GM12892 (cell line): Measurements from ENCODE around the gene AQP6.

ENCODE experiments used
- DNase-seq: peaks from one replicate; pipeline ENCODE4 v3.0.0; 2011; ENCODE audit not compliant: insufficient read length
- FAIRE-seq: peaks from 2 replicates; lab custom pipeline; 2011; peaks lifted over from hg19 to GRCh38; lab: Jason Lieb, UNC
- POLR2A ChIP-seq: IDR thresholded peaks from 2 replicates; pipeline ENCODE4 v1.6.1; 2011; ENCODE audit warnings: low read depth, low read length, control low read depth
- POLR2AphosphoS5 ChIP-seq: IDR thresholded peaks from 2 replicates; pipeline ENCODE4 v1.6.1; 2011; ENCODE audit warnings: low read depth, low read length, control low read depth
- TAF1 ChIP-seq: IDR thresholded peaks from 2 replicates; pipeline ENCODE4 v1.6.1; 2011; ENCODE audit warnings: low read depth, mild to moderate bottlenecking, control low read depth, low read length, borderline replicate concordance

The AQP6 gene

DNA sequence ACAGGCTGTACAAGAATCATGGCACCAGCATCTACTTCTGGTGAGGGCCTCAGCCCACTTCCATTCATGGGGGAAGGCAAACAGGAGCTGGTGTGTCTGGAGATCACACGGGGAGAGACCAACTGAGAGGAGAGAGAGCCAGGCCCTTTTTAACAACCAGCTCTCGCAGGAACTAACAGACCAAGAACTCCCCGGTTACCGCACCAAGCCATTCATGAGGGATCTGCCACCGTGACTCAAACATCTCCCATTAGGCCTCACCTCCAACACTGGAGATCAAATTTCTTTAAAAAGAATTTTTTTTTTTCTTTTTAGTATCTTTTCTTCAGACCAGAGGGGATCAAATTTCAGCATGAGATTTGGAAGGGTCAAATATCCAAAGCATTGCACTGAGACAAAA lies 39.0 kb upstream of the AQP6 start:
- FAIRE-seq (no peak), DNase-seq (no peak)

DNA sequence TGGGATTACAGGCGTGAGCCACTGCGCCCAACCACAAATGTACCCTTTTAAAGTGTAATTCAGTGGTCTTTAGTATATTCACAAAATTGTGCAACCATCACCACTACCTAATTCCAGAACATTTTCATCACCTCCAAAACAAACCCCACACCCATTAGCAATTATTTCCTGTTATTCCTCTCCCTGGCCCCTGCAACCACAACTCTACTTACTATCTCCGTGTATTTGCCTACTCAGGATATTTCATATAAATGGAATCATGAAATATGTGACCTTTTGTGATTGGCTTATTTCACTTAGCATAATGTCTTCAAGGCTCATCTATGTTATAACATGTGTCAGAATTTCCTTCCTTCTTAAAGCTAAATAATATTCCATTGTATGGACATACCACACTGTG lies 38.2 kb upstream of the AQP6 start:
- DNase-seq (no peak), FAIRE-seq (no peak)
- no peak for TF ChIP-seq POLR2AphosphoS5
- no peak for TF ChIP-seq TAF1
- TF ChIP-seq POLR2A, result no peak

More for the DNA sequence above, 39.0 kb upstream of the AQP6 start:
- TF ChIP-seq POLR2A, result no peak
- no peak for TF ChIP-seq POLR2AphosphoS5
- no peak for TF ChIP-seq TAF1

DNA sequence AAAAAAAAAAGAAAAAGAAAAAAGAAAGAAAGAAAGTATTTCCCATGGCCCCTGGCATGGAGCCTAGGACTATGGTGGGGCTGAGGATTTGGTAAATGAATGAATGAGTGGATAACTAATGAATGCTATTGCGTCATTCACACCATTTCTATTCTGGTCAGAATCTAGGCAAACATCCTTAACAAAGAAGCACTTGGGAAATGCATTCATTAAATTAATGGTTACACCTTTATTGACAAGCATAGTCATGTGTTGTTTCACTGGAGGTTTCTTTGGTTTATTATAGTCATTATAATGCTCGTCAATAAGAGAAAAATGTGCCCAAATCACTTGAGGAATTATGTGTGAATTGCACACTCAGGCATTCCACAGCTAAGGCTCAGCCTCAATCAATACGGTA lies 35.8 kb upstream of the AQP6 start:
- no peak for FAIRE-seq
- no peak for DNase-seq
- TF ChIP-seq TAF1, result no peak
- no peak for TF ChIP-seq POLR2AphosphoS5
- no peak for TF ChIP-seq POLR2A

DNA sequence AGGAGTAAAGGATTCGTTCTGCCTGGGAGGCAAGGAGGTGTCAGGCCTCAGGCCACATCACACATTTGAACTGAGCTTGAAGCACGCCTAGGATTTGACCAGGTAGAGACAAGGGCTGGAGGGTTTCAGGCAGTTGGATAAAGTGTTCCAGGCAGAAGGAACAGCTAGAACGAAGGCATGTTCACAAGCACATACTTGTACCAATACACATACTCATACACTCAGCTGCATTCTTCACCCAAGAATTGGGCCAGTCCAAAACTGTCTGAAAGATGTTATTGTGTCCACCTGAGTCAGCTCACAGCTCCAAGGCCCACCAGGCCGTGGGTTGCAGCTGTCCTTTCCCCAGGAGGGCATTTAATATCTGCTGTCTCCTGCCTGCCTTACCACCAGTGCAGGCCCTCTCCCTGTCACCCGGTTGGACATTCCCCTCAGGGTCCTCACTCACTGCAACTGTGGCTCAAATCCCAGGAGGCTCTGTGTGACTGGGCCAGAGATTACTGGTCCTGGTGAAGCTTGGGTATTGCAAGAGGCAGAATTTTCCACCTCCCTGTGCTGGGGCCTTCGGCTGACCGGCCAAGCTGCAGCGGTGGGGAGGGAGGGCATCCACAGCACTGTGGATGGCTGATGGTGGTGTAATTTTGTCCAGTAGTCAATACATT lies 35.0 kb upstream of the AQP6 start:
- FAIRE-seq, result no peak

DNA sequence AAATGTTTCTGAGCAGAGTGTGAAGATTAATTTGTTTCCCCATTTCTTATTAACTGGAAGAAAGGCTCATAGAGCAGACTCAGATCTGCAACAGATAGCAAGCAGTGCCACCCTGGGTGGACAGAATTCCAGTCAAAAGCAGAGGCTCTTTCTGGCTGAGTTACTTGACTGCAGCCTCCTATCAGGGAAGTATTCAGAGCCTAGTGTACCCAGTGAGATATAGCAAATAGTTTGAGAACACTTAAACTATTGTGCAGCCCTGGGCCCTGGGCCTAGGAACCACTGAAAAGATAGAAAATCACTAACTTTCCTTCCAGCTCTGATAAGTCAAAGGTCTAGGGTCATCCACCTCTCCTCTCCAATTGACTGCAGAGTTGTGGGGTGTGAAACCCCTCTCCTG lies 33.4 kb upstream of the AQP6 start:
- TF ChIP-seq POLR2A, result no peak
- FAIRE-seq (no peak), DNase-seq (no peak)

More for the DNA sequence above, 35.0 kb upstream of the AQP6 start:
- TF ChIP-seq POLR2AphosphoS5 (no peak), POLR2A (no peak), TAF1 (no peak)
- no peak for DNase-seq

DNA sequence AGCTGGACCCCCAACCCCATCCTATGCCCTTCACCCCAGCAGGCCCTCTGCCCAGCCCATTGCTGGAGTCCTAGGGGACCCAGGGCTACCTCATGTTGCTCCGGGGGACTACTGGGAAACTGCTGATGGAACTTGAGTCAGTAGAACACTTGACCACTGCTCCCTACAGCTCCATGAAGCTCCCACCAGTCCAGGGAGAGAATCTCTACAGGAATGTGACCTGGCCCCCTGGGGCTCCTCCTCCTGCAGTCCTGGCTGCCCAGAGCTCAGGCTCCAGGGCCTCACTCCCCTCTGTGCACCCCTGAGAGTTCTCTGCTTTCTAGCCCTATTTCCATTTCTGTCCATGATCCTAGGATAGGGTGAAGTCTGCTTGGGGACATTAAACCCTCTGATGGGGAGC lies 33.0 kb upstream of the AQP6 start:
- TF ChIP-seq TAF1 (no peak), POLR2A (no peak), POLR2AphosphoS5 (no peak)
- no peak for FAIRE-seq
- no peak for DNase-seq

DNA sequence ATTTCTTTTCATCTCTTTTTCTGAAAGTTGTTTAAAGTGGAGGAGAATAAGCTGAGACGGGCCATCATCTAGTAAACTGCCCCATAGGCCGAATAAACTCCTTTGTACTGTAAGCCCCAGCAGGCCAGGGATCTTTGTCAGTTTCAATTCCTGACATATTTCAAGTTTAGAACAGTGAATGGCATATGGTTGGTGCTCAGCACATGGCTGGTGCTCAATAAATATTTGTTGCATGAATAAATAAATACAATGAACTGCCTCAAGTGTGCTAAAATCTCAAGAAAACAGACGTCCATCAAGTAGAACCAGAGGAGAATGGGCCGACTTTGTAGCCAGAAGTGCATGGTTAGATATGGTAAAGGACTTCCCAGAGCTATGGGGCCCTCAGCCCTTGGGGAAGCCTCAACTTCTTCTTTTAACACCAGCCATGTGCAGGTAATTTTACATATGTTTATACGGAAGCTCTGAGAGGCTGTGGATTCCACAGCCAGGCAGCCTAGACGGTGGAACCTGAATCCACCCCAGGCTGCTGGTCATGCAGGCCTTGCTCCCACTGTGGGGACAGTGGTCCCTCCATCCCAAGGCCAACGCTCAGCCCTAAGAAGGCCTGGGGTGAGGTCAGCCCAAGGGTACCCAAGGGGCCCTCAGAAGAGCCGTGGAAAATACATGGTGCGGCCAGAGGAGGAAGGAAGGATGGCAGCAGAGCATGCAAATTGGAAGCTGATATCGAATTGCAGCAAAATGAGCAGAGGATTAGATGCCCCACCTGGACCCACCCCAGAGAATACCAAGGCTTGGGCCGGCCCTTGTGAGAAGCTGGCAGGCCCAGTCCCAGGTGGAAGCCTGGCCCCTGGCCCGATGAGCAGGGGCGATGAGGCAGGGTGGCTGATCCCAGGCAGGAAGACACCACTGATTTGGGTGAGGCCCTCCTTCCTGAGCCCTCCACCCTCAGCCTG lies 30.9 kb upstream of the AQP6 start:
- no peak for TF ChIP-seq POLR2A
- no peak for DNase-seq
- no peak for FAIRE-seq

DNA sequence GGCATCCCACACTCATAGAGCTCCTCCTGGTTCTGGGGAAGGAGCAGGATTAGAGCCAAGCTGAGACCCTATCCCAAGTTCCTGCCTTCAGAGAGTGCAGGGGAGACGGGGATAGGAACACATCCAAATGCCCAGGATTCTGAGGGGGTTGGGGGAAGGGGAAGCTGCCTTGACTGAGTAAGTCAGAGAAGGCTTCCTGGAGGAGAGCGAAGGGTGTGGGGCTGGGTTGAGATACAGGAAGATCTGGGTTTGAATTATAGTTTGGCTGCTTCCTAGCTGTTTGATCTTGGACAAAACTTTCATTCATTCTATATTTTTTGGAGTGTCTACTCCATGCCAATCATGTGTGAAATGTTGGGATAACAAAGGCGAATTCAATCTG lies 30.2 kb upstream of the AQP6 start:
- FAIRE-seq (no peak), DNase-seq (no peak)
- no peak for TF ChIP-seq TAF1
- TF ChIP-seq POLR2AphosphoS5, result no peak
- no peak for TF ChIP-seq POLR2A

DNA sequence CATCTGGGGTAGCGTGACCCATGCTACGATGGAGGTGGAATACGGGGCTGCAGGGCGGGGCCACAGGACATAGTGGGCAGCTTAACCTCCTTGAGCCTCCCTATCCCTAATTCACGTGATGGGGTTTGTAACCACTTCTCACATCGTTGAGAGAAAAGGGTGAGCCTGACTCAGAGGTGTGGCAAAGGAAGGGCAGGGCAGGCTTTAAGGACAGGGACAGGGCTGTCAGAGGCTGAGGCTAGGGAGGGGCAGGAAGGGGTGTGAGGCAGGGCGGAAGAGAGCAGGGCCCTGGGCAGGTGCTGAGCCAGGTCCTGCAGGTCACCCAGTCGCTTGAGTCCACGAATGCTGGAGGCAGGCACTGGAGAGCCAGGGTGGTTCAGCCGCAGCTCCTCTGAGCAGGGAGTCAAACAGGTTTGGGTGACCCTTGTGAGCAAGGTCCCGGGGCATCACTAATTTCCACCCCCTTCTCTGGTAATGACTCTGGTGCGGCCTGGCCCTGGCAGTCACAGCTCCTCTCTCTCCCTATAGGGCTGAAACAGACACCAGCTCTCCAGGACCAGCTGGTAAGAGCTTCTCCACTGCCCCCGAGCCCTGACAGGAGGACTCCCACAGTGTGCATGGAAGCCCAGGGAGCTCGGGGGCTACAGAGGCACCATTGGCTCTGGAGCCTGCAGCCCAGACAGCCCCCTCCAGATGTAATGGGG lies 29.7 kb upstream of the AQP6 start:
- no peak for FAIRE-seq
- TF ChIP-seq POLR2AphosphoS5 (no peak), TAF1 (no peak), POLR2A (no peak)

DNA sequence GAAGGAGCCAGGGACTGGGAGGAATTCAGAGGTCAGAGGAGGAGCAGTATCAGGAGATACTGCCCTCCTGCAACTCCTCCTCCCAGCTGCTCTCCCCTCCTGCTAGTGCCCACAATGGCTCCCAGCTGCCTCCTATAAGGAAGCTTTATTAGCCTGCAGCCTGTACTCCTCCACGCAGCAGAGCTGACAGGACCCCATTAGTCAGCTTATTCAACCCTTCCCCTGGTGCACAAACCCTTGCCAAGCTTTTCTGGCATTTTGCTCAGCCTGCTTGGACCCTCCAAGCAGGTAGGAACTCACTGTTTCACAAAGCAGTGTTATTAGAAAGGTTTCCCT lies 29.2 kb upstream of the AQP6 start:
- FAIRE-seq (no peak), DNase-seq (no peak)
- TF ChIP-seq POLR2AphosphoS5, result no peak
- no peak for TF ChIP-seq TAF1
- no peak for TF ChIP-seq POLR2A

More for the DNA sequence above, 29.7 kb upstream of the AQP6 start:
- no peak for DNase-seq

DNA sequence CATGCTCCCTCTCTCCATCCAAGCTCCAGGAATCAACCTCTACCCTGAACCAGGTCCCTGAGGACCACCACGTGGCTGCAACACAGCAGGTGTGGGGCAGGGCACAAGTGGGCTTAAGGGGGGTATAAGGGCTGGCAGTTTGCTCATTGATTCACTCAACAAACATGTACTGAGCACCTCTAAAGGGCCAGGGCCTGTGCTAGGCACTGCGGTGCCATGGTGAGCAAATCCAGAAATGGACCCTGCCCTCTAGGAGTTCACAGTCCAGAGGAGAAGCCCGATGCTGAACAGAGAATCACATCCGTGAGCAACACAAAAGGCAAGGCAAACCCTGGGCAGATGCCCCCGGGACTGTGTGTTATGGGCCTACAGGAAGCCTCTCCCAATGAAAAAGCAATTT lies 28.7 kb upstream of the AQP6 start:
- FAIRE-seq, result no peak
- TF ChIP-seq TAF1 (no peak), POLR2AphosphoS5 (no peak), POLR2A (no peak)
- no peak for DNase-seq
